Measurements from ENCODE around the gene EEF1AKMT3.
"Not testable (repeated sequence)": the region's sequence is repeated elsewhere in the genome, so short reads cannot be mapped to it uniquely, and the experiment has no call there.

Gene EEF1AKMT3

DNA sequence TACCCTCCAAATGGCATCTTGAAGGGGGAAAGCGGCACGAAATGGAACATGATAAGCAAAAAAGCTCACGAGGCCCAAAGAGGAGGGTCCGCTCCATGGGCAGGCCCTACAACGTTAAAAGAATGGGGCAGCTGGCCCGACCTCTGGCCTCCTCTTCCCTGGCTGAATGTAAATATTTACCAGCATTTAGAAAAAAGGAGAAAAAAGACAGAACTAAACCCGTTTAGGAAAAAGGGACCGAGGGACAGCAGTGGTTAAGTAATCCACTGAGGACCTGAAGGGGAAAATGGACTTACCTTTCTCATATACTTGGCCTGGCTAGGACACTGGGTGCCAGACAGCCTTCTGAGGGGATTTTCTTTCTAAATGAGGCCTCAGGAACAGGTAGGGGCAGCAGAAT is 47.7 kb downstream of the EEF1AKMT3 start:
- not testable (repeated sequence) for DNase-seq

- not testable (repeated sequence) for DNase-seq
Measured at GRCh38 chr12:57821015-57821414, 48.6 kb downstream of the EEF1AKMT3 start.

- no peak for DNase-seq
Measured at GRCh38 chr12:57821474-57822214, 49.2 kb downstream of the EEF1AKMT3 start.

- no peak for DNase-seq
Measured at GRCh38 chr12:57822392-57823130, 50.1 kb downstream of the EEF1AKMT3 start.

DNA sequence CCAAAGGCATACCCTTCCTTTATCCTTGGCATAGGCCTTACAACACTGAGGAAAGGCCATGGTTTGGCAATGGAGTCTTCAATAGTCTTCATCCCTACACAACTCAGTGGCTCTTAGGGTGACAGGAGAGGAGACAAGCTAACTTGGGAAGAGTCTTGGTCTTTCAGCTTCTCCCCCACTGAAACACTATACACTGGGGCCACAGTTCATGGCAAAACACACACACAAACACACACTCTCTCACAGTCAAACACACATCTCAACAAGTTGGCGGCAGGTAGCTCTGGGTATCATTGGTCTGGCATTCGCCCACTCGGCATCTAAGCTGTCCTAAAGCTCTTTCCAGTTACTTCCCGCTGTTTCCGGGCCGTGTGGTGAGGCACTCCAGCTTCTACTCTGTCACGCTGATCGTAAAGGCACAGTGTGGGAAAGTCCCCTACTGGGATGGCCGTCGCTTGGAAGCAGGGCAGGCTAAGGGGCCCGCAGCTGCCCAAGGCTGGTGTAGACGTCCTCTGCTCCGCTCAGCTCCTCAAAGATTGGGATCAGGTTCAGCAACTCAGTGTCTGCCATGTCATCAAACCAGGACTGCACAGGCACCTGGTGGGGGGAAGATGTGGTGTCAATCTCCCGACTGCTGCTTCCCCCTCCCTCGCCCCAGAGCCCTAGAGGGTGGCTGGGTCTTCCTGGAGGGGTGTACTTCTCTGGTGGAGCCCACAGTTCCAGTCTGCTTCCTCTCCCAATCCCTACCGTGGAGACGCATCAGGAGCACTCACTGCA is 50.9 kb downstream of the EEF1AKMT3 start:
- no peak for DNase-seq

DNA sequence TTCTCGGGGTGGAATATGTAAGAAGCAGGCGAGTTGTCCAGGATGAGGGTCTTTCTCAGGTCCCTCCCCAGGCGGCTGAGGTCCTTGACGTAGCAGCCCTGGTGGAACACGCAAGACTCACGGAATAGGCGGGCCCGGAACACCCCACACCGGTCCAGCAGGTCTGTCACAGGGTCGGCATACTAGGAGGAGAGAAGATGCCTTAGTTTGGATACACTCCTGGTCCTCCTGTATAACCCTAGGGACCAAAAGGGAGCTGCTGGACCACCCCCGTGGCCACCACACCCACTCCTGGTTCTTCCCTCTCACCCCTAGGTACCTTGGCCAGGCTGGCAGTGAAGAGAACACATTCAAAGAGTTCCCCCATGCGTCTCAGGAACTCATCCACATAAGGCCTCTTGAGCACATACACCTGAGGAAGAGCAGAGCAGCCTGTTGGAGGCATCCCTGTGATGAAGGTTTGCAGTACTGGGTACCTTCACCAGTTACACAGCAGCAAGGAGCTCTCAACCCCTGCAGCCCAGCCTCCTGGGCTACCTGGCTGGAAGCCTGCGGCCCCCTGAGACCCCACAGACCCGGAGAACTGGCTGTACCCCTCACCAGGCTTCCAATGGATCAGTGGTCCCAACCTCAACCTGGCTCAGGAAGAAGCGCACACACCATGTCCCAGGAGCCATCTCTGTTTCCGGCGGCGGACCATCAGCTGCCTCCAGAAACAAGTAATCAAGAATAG is 51.7 kb downstream of the EEF1AKMT3 start:
- DNase-seq, result no peak

DNA sequence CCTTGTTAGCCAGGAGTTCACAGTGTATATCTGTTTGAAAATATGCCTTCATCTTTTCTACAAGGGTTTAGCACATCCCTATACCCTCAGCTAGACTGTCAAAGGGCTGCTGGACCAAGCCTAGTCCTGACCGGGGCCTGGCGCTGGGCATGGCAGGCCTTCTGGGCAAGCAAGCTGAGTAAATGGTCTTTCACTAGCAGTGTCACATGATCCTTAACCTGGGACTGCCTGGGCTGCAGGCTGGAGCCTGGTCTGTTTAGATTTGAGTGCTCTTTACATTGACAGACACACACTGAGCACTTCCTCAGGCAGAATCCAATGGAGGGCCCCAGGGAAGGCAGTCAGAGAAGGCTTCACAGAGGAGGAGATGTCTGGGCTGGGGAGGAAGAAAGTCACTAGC is 53.0 kb downstream of the EEF1AKMT3 start:
- DNase-seq, result no peak

GRCh38 chr12:57826400-57826799 is 54.0 kb downstream of the EEF1AKMT3 start:
- DNase-seq, result no peak

- DNase-seq, result no peak
Measured at GRCh38 chr12:57826966-57827365, 54.6 kb downstream of the EEF1AKMT3 start.

- no peak for DNase-seq
Measured at GRCh38 chr12:57829025-57829777, 56.8 kb downstream of the EEF1AKMT3 start.

DNA sequence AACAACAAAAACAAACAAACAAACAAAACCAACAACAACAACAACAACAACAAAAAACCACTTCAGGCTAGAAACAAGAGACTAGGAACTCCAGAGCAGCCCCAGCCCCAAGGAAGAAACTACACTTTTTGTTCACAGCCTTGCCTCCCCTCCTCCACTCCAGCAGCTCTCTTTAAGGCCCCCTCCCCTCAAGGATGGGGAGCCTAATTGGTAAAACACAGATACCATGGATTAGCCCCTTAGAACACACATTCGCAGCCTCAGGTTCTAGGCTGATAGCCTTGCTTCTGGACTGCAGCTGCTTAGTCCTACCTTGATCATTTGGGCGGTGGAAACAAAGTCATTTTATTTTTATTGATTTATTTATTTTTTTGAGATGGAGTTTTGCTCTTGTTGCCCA is 58.0 kb downstream of the EEF1AKMT3 start:
- no peak for DNase-seq
